Measurements from ENCODE around the gene USP24. TPM values are rescaled to one million over a fixed set of nuclear protein-coding genes. Genes with fewer than 3 reads are reported as not detected.

Gene USP24
- polyA plus RNA-seq, 2 donors = 7.4 to 7.6 TPM

- 20 to 30% methylated on average over 9 of the region's 9 CpGs for WGBS, 2 donors
- H3K4me3 ChIP-seq (ENCODE audit: low read depth in 1 of 2, low read length in 2 of 2) = peak overlapping the region; percentile 93 to 98
- no peaks in the 10 kb centered on the region for H3K36me3 ChIP-seq (ENCODE audit: control insufficient read depth in 2 of 2, insufficient read depth in 2 of 2, low read length in 1 of 2)
- peaks cover 0 to 3% of the 10 kb centered on the region in 2 donors for H3K4me1 ChIP-seq (ENCODE audit: control insufficient read depth in 2 of 2, insufficient read depth in 2 of 2, low read length in 1 of 2)
- no peaks in the 10 kb centered on the region for H3K27me3 ChIP-seq (ENCODE audit: control insufficient read depth in 1 of 2, insufficient read depth in 2 of 2, low read length in 2 of 2)
- H3K27ac ChIP-seq (ENCODE audit: low read depth in 2 of 2, low read length in 1 of 2) = peak overlapping the region; percentile 91 to 98
- H3K9me3 ChIP-seq (ENCODE audit: control insufficient read depth in 2 of 2, insufficient read depth in 1 of 2, low read depth in 1 of 2, low read length in 1 of 2) = no peaks in the 10 kb centered on the region
Observed at GRCh38 chr1:55216096-55216495, 932 bp upstream of the USP24 start.

GRCh38 chr1:55214934-55215193 is 300 bp downstream of the USP24 start:
- WGBS, 2 donors = 1% methylated on average over 23 to 29 of the region's 29 CpGs
- Histone ChIP-seq H3K4me1 (ENCODE audit: control insufficient read depth in 2 of 2, insufficient read depth in 2 of 2, low read length in 1 of 2) (peaks cover 0 to 3% of the 10 kb centered on the region in 2 donors), H3K9me3 (ENCODE audit: control insufficient read depth in 2 of 2, insufficient read depth in 1 of 2, low read depth in 1 of 2, low read length in 1 of 2) (no peaks in the 10 kb centered on the region), H3K4me3 (ENCODE audit: low read depth in 1 of 2, low read length in 2 of 2) (peak overlapping the region; percentile 93 to 98), H3K27me3 (ENCODE audit: control insufficient read depth in 1 of 2, insufficient read depth in 2 of 2, low read length in 2 of 2) (no peaks in the 10 kb centered on the region), H3K36me3 (ENCODE audit: control insufficient read depth in 2 of 2, insufficient read depth in 2 of 2, low read length in 1 of 2) (no peaks in the 10 kb centered on the region), H3K27ac (ENCODE audit: low read depth in 2 of 2, low read length in 1 of 2) (peak overlapping the region; percentile 91 to 98)

- Histone ChIP-seq H3K9me3 (ENCODE audit: control insufficient read depth in 2 of 2, insufficient read depth in 1 of 2, low read depth in 1 of 2, low read length in 1 of 2) (no peaks in the 10 kb centered on the region), H3K27me3 (ENCODE audit: control insufficient read depth in 1 of 2, insufficient read depth in 2 of 2, low read length in 2 of 2) (no peaks in the 10 kb centered on the region), H3K27ac (ENCODE audit: low read depth in 2 of 2, low read length in 1 of 2) (peak overlapping the region; percentile 91 to 98), H3K36me3 (ENCODE audit: control insufficient read depth in 2 of 2, insufficient read depth in 2 of 2, low read length in 1 of 2) (no peaks in the 10 kb centered on the region), H3K4me1 (ENCODE audit: control insufficient read depth in 2 of 2, insufficient read depth in 2 of 2, low read length in 1 of 2) (peaks cover 0 to 3% of the 10 kb centered on the region in 2 donors), H3K4me3 (ENCODE audit: low read depth in 1 of 2, low read length in 2 of 2) (peak overlapping the region; percentile 93 to 98)
- WGBS, 2 donors = 1% methylated on average over 43 to 46 of the region's 46 CpGs
Observed at GRCh38 chr1:55214212-55214933, 791 bp downstream of the USP24 start.

- Histone ChIP-seq H3K27ac (ENCODE audit: low read depth in 2 of 2, low read length in 1 of 2) (peak overlapping the region; percentile 38 to 91), H3K4me1 (ENCODE audit: control insufficient read depth in 2 of 2, insufficient read depth in 2 of 2, low read length in 1 of 2) (peaks cover 0 to 3% of the 10 kb centered on the region in 2 donors), H3K27me3 (ENCODE audit: control insufficient read depth in 1 of 2, insufficient read depth in 2 of 2, low read length in 2 of 2) (no peaks in the 10 kb centered on the region), H3K36me3 (ENCODE audit: control insufficient read depth in 2 of 2, insufficient read depth in 2 of 2, low read length in 1 of 2) (no peaks in the 10 kb centered on the region), H3K4me3 (ENCODE audit: low read depth in 1 of 2, low read length in 2 of 2) (peak overlapping the region; percentile 93 to 98), H3K9me3 (ENCODE audit: control insufficient read depth in 2 of 2, insufficient read depth in 1 of 2, low read depth in 1 of 2, low read length in 1 of 2) (no peaks in the 10 kb centered on the region)
- 9 to 16% methylated on average over 7 of the region's 7 CpGs for WGBS, 2 donors
Observed at GRCh38 chr1:55213885-55214211, 1.3 kb downstream of the USP24 start.

GRCh38 chr1:55213151-55213884 is 1.8 kb downstream of the USP24 start:
- Histone ChIP-seq H3K27ac (ENCODE audit: low read depth in 2 of 2, low read length in 1 of 2) (peak overlapping the region; percentile 38 to 91), H3K9me3 (ENCODE audit: control insufficient read depth in 2 of 2, insufficient read depth in 1 of 2, low read depth in 1 of 2, low read length in 1 of 2) (no peaks in the 10 kb centered on the region), H3K27me3 (ENCODE audit: control insufficient read depth in 1 of 2, insufficient read depth in 2 of 2, low read length in 2 of 2) (no peaks in the 10 kb centered on the region), H3K4me3 (ENCODE audit: low read depth in 1 of 2, low read length in 2 of 2) (peak overlapping the region; percentile 93 to 98), H3K4me1 (ENCODE audit: control insufficient read depth in 2 of 2, insufficient read depth in 2 of 2, low read length in 1 of 2) (peaks cover 0 to 3% of the 10 kb centered on the region in 2 donors), H3K36me3 (ENCODE audit: control insufficient read depth in 2 of 2, insufficient read depth in 2 of 2, low read length in 1 of 2) (no peaks in the 10 kb centered on the region)
- 15 to 19% methylated on average over 10 of the region's 10 CpGs for WGBS, 2 donors

- Histone ChIP-seq H3K27me3 (ENCODE audit: control insufficient read depth in 1 of 2, insufficient read depth in 2 of 2, low read length in 2 of 2) (no peaks in the 10 kb centered on the region), H3K4me1 (ENCODE audit: control insufficient read depth in 2 of 2, insufficient read depth in 2 of 2, low read length in 1 of 2) (peaks cover 0 to 3% of the 10 kb centered on the region in 2 donors), H3K9me3 (ENCODE audit: control insufficient read depth in 2 of 2, insufficient read depth in 1 of 2, low read depth in 1 of 2, low read length in 1 of 2) (no peaks in the 10 kb centered on the region), H3K4me3 (ENCODE audit: low read depth in 1 of 2, low read length in 2 of 2) (peak overlapping the region in 1 of 2 donors; percentile 93), H3K36me3 (ENCODE audit: control insufficient read depth in 2 of 2, insufficient read depth in 2 of 2, low read length in 1 of 2) (no peaks in the 10 kb centered on the region), H3K27ac (ENCODE audit: low read depth in 2 of 2, low read length in 1 of 2) (peak overlapping the region in 1 of 2 donors; percentile 28)
- WGBS, 2 donors = 28 to 34% methylated on average over 11 of the region's 11 CpGs
Observed at GRCh38 chr1:55212349-55213150, 2.6 kb downstream of the USP24 start.

GRCh38 chr1:55211863-55212262 is 3.3 kb downstream of the USP24 start:
- H3K27ac ChIP-seq (ENCODE audit: low read depth in 2 of 2, low read length in 1 of 2) = no peak overlapping the region
- H3K36me3 ChIP-seq (ENCODE audit: control insufficient read depth in 2 of 2, insufficient read depth in 2 of 2, low read length in 1 of 2) = no peaks in the 10 kb centered on the region
- no peaks in the 10 kb centered on the region for H3K9me3 ChIP-seq (ENCODE audit: control insufficient read depth in 2 of 2, insufficient read depth in 1 of 2, low read depth in 1 of 2, low read length in 1 of 2)
- no peak overlapping the region for H3K4me3 ChIP-seq (ENCODE audit: low read depth in 1 of 2, low read length in 2 of 2)
- H3K27me3 ChIP-seq (ENCODE audit: control insufficient read depth in 1 of 2, insufficient read depth in 2 of 2, low read length in 2 of 2) = no peaks in the 10 kb centered on the region
- peaks cover 0 to 4% of the 10 kb centered on the region in 2 donors for H3K4me1 ChIP-seq (ENCODE audit: control insufficient read depth in 2 of 2, insufficient read depth in 2 of 2, low read length in 1 of 2)
- 49 to 61% methylated on average over 3 of the region's 3 CpGs for WGBS, 2 donors

- Histone ChIP-seq H3K4me1 (ENCODE audit: control insufficient read depth in 2 of 2, insufficient read depth in 2 of 2, low read length in 1 of 2) (peaks cover 0 to 6% of the 10 kb centered on the region in 2 donors), H3K4me3 (ENCODE audit: low read depth in 1 of 2, low read length in 2 of 2) (no peak overlapping the region), H3K27me3 (ENCODE audit: control insufficient read depth in 1 of 2, insufficient read depth in 2 of 2, low read length in 2 of 2) (no peaks in the 10 kb centered on the region), H3K27ac (ENCODE audit: low read depth in 2 of 2, low read length in 1 of 2) (peak overlapping the region in 1 of 2 donors; percentile 3), H3K9me3 (ENCODE audit: control insufficient read depth in 2 of 2, insufficient read depth in 1 of 2, low read depth in 1 of 2, low read length in 1 of 2) (no peaks in the 10 kb centered on the region), H3K36me3 (ENCODE audit: control insufficient read depth in 2 of 2, insufficient read depth in 2 of 2, low read length in 1 of 2) (no peaks in the 10 kb centered on the region)
- WGBS, 2 donors = 25 to 37% methylated on average over 4 of the region's 4 CpGs
Observed at GRCh38 chr1:55210990-55211801, 4.0 kb downstream of the USP24 start.

GRCh38 chr1:55209247-55209646 is 5.9 kb downstream of the USP24 start:
- H3K27ac ChIP-seq (ENCODE audit: low read depth in 2 of 2, low read length in 1 of 2) = no peak overlapping the region
- H3K4me3 ChIP-seq (ENCODE audit: low read depth in 1 of 2, low read length in 2 of 2) = no peak overlapping the region
- H3K36me3 ChIP-seq (ENCODE audit: control insufficient read depth in 2 of 2, insufficient read depth in 2 of 2, low read length in 1 of 2) = no peaks in the 10 kb centered on the region
- WGBS, 2 donors = 26 to 42% methylated on average over 2 of the region's 2 CpGs
- peaks cover 0 to 6% of the 10 kb centered on the region in 2 donors for H3K4me1 ChIP-seq (ENCODE audit: control insufficient read depth in 2 of 2, insufficient read depth in 2 of 2, low read length in 1 of 2)
- no peaks in the 10 kb centered on the region for H3K27me3 ChIP-seq (ENCODE audit: control insufficient read depth in 1 of 2, insufficient read depth in 2 of 2, low read length in 2 of 2)
- no peaks in the 10 kb centered on the region for H3K9me3 ChIP-seq (ENCODE audit: control insufficient read depth in 2 of 2, insufficient read depth in 1 of 2, low read depth in 1 of 2, low read length in 1 of 2)

Measured in esophagus (tissue), 2 donors.